ENCODE measurements around the gene MRPL17. TPM values are rescaled to one million over a fixed set of nuclear protein-coding genes. Genes with fewer than 3 reads are reported as not detected.

The MRPL17 gene
- total RNA-seq, 4 donors from 2014 or later, result 18.9 to 31.8 (median 26.1) TPM

DNA sequence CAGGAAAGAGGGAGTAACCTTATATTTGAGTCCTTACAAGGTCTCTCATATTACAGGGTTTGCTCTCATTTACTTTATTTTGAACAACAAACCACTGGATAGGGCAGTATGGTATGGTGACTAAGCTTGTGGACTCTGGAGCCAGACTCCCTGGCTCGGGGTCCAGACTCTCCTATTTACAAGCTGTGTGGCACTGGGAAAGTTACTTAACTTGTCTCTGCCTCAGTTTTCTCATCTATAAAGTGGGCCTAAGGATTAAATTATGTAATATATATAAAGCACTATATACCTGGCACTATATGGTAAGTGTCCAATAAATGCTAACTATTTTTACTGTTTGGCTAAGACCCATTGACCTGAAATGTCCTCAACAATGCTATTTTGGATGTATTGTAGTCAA, 25.8 kb downstream of the MRPL17 start:
- H3K4me1 ChIP-seq, result peaks cover 0 to 21% (median 0%) of the 10 kb centered on the region in 3 donors
- no peaks in the 10 kb centered on the region for H3K36me3 ChIP-seq
- intact Hi-C loops (cut with DNase I), result no loop called here
- no peak overlapping the region for H3K27ac ChIP-seq
- no peaks in the 10 kb centered on the region for H3K9me3 ChIP-seq
- no peak overlapping the region for H3K4me3 ChIP-seq
- 63 to 80% methylated on average over 1 of the region's 1 CpG for WGBS, 2 donors
- TF ChIP-seq, protein P1, sequence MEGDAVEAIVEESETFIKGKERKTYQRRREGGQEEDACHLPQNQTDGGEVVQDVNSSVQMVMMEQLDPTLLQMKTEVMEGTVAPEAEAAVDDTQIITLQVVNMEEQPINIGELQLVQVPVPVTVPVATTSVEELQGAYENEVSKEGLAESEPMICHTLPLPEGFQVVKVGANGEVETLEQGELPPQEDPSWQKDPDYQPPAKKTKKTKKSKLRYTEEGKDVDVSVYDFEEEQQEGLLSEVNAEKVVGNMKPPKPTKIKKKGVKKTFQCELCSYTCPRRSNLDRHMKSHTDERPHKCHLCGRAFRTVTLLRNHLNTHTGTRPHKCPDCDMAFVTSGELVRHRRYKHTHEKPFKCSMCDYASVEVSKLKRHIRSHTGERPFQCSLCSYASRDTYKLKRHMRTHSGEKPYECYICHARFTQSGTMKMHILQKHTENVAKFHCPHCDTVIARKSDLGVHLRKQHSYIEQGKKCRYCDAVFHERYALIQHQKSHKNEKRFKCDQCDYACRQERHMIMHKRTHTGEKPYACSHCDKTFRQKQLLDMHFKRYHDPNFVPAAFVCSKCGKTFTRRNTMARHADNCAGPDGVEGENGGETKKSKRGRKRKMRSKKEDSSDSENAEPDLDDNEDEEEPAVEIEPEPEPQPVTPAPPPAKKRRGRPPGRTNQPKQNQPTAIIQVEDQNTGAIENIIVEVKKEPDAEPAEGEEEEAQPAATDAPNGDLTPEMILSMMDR (IDR thresholded peaks at IDR 0.05), result no peak
- no peak for TF ChIP-seq POLR2A (IDR thresholded peaks at IDR 0.05)
- no peak for DNase-seq
- peaks cover 0 to 48% (median 0%) of the 10 kb centered on the region in 4 donors for H3K27me3 ChIP-seq

DNA sequence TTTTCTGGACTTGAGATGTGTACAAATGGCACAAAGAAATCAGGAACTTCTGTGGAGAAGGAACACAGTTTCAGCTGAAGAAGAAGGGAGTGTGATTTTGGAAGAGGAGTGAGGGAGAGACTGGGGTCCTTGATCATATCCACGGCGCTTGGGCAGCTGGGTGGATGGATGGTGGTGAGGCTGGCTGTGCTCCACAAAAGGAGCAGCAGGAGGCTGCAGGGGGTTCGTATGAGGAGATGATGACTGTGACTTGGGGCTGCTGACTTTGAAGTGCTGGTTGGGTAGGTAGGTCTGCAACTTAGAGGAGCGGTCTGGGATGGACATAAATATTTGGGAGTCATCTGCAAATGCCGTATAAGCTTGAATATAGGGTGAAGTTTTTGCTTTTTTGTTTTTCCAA, 26.2 kb downstream of the MRPL17 start:
- Histone ChIP-seq H3K4me1 (peaks cover 0 to 21% (median 0%) of the 10 kb centered on the region in 3 donors), H3K9me3 (no peaks in the 10 kb centered on the region), H3K27ac (no peak overlapping the region), H3K4me3 (no peak overlapping the region), H3K27me3 (peaks cover 0 to 48% (median 0%) of the 10 kb centered on the region in 4 donors), H3K36me3 (no peaks in the 10 kb centered on the region)
- WGBS, 2 donors, result 79% methylated on average over 5 of the region's 5 CpGs
- intact Hi-C loops (cut with DNase I), result no loop called here
- no peak for DNase-seq
- TF ChIP-seq, protein P1 (IDR thresholded peaks at IDR 0.05), result no peak
- no peak for TF ChIP-seq POLR2A (IDR thresholded peaks at IDR 0.05)

DNA sequence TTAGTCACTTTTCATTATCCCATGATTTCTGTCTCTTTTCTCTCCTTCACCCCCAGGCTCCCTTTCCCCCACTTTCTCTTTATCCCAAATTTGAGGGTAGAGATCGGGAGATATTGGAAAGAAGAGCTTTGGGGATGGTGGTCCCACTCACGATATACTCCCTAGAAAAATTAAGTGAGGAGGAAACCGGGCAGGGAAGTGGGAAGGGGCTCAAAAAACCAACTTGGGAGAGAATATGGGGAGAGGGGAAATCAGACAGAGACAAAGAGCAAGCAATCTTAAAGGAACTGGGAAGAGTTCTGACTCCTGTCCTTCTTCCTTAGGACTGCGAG, 26.6 kb downstream of the MRPL17 start:
- Histone ChIP-seq H3K36me3 (no peaks in the 10 kb centered on the region), H3K4me3 (no peak overlapping the region), H3K27ac (peak overlapping the region in 1 of 4 donors; percentile 83), H3K4me1 (peaks cover 0 to 21% (median 0%) of the 10 kb centered on the region in 3 donors), H3K9me3 (no peaks in the 10 kb centered on the region), H3K27me3 (peaks cover 0 to 51% (median 0%) of the 10 kb centered on the region in 4 donors)
- no peak for TF ChIP-seq POLR2A (IDR thresholded peaks at IDR 0.05)
- TF ChIP-seq, protein P1 (IDR thresholded peaks at IDR 0.05), result no peak
- DNase-seq, result no peak
- 58 to 62% methylated on average over 3 to 4 of the region's 4 CpGs for WGBS, 2 donors
- intact Hi-C loops (cut with DNase I), result no loop called here

DNA sequence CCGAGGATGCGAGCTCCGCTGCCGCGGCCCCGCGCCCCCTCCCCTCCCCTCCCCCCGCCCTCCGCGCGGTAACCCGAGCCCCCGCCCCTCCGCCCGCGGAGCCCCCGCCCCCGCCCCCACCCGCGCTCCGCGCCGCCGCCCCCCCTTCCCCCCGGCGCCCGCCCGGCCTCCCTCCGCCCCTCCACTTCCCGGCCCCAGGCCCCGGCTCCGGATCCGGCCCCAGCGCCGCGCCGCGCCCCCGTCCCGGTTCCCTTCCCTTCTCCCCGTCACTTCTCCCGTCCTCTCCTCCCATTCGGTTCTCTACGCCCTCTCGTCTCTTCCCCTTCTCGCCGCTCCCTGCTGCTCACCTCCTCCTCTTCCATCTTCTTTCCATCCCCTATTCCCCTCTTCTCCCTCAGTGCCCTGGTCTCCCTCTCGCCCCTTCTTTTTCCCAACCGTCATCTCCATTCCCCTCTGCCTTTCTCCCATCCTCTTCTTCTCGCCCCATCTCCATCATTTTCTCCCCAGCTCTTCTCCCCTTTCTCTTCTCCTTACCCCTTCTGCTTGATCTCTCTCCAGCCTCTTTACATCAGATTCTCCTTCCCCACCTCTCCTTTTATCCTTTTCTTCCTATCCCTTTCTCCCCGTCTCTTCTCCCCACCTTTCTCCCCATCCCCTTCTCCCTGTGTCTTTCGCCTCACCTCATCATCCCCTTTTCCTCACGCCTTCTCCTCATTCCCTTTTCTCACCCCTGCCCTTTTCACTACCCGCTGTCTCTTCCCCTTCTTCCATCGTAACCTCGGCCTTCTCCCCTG, 27.2 kb downstream of the MRPL17 start, which contains the start of gene DCHS1:
TSS of gene DCHS1 (minus strand) at position 20 of the 794 bp plus-strand sequence. CDS start 14,196 bp downstream, outside the sequence.
- Histone ChIP-seq H3K4me1 (peaks cover 0 to 21% (median 0%) of the 10 kb centered on the region in 3 donors), H3K27ac (peak within 1 kb of the TSS; percentile 56 to 87 (median 76)), H3K4me3 (peak within 1 kb of the TSS; percentile 7 to 73 (median 50)), H3K36me3 (no peaks in the 10 kb centered on the region), H3K27me3 (peaks cover 0 to 56% (median 0%) of the 10 kb centered on the region in 4 donors), H3K9me3 (no peaks in the 10 kb centered on the region)
- DNase-seq, result no peak
- TF ChIP-seq, protein P1 (IDR thresholded peaks at IDR 0.05), result no peak
- TF ChIP-seq POLR2A (IDR thresholded peaks at IDR 0.05), result no peak
- intact Hi-C loops (cut with DNase I), result no loop called here
- 18 to 27% methylated on average over 16 to 23 of the region's 56 CpGs for WGBS, 2 donors

DNA sequence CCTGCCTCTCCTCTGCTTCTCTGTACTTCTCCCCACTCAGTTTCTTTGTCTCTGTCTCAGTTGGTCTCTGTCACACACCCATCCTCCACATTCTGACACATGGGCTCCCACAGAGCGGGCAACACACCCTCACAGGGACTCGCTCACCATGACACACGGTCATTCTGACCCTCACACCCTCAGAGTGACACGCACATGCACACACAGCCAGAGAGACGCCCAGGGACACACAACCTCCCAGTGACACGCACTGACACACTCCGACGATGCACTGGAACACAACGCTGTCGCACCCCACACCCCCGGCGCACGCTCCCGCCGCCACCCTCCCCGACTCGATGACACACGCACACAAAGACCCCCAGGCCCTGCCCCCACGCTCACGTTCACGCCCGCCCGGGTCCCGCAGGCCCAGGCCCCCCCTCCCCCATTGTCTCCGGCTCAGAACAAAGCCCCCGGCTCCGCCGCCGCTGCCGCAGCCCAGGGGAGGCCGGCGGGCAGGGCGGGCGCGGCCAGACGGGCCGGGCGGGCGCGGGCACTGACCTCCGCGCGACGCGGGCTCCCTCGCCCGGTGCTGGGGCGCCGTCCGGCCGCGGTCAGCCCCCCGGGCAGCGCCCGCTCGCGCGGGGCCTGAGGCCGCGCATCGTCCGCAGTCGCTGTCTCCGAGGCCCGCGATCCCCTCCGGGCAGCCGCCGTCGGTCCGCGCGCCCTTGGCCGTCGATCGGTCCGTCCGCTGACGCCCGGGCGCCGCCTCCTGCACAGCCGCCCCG, 27.9 kb downstream of the MRPL17 start:
- TF ChIP-seq POLR2A (IDR thresholded peaks at IDR 0.05), result no peak
- TF ChIP-seq, protein P1 (IDR thresholded peaks at IDR 0.05), result no peak
- 15 to 33% methylated on average over 1 to 8 of the region's 84 CpGs for WGBS, 2 donors
- intact Hi-C loops (cut with DNase I), result no loop called here

More for the DNA sequence above, 27.9 kb downstream of the MRPL17 start:
- H3K27ac ChIP-seq, result peak overlapping the region; percentile 56 to 87 (median 76)
- H3K36me3 ChIP-seq, result no peaks in the 10 kb centered on the region
- H3K9me3 ChIP-seq, result no peaks in the 10 kb centered on the region
- H3K4me3 ChIP-seq, result peak overlapping the region; percentile 7 to 73 (median 50)
- H3K27me3 ChIP-seq, result peaks cover 0 to 57% (median 0%) of the 10 kb centered on the region in 4 donors
- H3K4me1 ChIP-seq, result peaks cover 0 to 21% (median 0%) of the 10 kb centered on the region in 3 donors
- no peak for DNase-seq

Measured in esophagus squamous epithelium (tissue), 5 donors.